Mucosa of rectum (tissue), 2 donors: Measurements from ENCODE around the gene LETM1.

Experiments used
- H3K27ac ChIP-seq, 2 donors: one replicate each; pipeline ENCODE4 v1.7.0; 2013; ENCODE audit warnings: inconsistent platforms in 2 of 2, low read depth in 2 of 2, low read length in 2 of 2
- H3K27me3 ChIP-seq, 2 donors: one replicate each; pipeline ENCODE4 v1.7.0; 2013; ENCODE audit warnings: low read length in 2 of 2; ENCODE audit not compliant: control insufficient read depth in 2 of 2, insufficient read depth in 2 of 2
- H3K36me3 ChIP-seq, 2 donors: one replicate each; pipeline ENCODE4 v1.7.0; 2013; ENCODE audit warnings: low read length in 2 of 2; ENCODE audit not compliant: control insufficient read depth in 2 of 2, insufficient read depth in 2 of 2
- H3K4me1 ChIP-seq, 2 donors: one replicate each; pipeline ENCODE4 v1.7.0; 2013; ENCODE audit warnings: low read length in 2 of 2, mild to moderate bottlenecking in 1 of 2; ENCODE audit not compliant: control insufficient read depth in 2 of 2, insufficient read depth in 2 of 2
- H3K4me3 ChIP-seq, 2 donors: one replicate each; pipeline ENCODE4 v1.7.0; 2013; ENCODE audit warnings: low read length in 2 of 2
- H3K9ac ChIP-seq, 2 donors: one replicate each; pipeline ENCODE4 v1.7.0; 2013; ENCODE audit warnings: low read length in 2 of 2, low read depth in 1 of 2, mild to moderate bottlenecking in 1 of 2
- H3K9me3 ChIP-seq, 2 donors: one replicate each; pipeline ENCODE4 v1.7.0; 2013; ENCODE audit warnings: low read length in 2 of 2; ENCODE audit not compliant: control insufficient read depth in 2 of 2
- donor health status: healthy.
- donor health status: Normal muscosa, but diverticular disease.

LETM1 gene

GRCh38 chr4:1830642-1831228, 25.2 kb downstream of the LETM1 start:
- H3K4me1 ChIP-seq, result no peaks in the 10 kb centered on the region
- H3K27me3 ChIP-seq, result no peaks in the 10 kb centered on the region
- no peak overlapping the region for H3K27ac ChIP-seq
- H3K9ac ChIP-seq, result no peak overlapping the region
- H3K4me3 ChIP-seq, result no peak overlapping the region
- H3K9me3 ChIP-seq, result no peaks in the 10 kb centered on the region
- H3K36me3 ChIP-seq, result peaks cover 68% of the 10 kb centered on the region in 2 donors

DNA sequence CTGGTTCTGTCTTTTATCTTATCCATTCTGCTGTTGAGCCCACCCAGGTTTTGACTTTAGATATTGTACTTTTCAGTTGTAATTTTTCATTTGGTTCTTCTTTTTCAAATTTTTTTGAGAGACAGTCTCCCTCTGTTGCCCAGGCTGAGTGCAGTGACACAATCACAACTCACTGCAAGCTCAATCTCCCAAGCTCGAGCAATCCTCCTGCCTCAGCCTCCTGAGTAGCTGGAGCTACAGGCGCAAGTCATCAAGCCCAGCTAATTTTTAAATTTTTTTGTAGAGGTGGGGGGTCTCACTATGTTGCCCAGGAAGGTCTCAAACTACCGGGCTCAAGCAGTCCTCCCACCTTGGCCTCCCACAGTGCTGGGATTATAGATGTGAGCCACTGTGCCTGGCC, 25.7 kb downstream of the LETM1 start:
- Histone ChIP-seq H3K4me1 (no peaks in the 10 kb centered on the region), H3K36me3 (peaks cover 65 to 68% of the 10 kb centered on the region in 2 donors), H3K27ac (no peak overlapping the region), H3K4me3 (no peak overlapping the region), H3K9me3 (no peaks in the 10 kb centered on the region), H3K9ac (no peak overlapping the region), H3K27me3 (no peaks in the 10 kb centered on the region)

DNA sequence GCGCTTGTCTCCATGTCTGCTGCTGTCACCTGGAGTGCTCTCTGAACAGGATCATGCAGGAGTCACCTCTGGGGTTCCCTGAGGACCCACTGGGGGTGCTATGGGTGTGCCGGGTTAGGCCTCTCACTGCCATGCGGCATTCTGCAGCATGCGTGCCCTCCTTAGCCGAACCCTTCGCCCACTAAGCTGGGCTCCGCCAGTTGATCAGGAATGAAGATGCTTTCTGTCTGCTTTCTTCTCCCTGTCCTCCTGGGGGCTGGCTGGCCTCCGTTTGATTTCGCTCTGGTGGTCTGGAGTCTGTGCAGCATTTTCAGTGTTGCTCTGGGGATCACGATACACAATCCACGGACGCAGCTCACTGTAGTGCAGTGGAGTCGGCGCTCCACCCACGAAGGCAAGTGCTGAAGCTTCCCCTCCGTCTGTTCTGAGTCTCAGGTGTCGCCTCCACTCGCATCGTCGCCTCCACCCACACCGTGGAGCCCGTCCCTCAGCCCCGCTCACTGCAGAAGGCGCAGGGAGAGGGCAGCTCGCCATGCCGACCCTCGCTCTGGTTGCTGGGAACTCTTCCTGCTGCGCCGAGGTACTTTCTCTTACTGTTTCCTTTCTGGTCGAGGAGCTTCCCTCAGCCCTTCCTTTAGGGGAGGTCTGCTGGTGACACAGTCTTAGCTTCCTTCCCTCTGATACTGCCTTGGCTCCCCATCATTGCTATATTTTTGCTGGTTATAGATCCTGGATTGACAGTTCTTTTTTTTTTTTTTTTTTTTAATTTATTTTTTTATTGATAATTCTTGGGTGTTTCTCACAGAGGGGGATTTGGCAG, 29.2 kb downstream of the LETM1 start:
- Histone ChIP-seq H3K36me3 (peaks cover 61 to 70% of the 10 kb centered on the region in 2 donors), H3K27ac (no peak overlapping the region), H3K4me3 (no peak overlapping the region), H3K4me1 (no peaks in the 10 kb centered on the region), H3K27me3 (no peaks in the 10 kb centered on the region), H3K9me3 (no peaks in the 10 kb centered on the region), H3K9ac (no peak overlapping the region)

DNA sequence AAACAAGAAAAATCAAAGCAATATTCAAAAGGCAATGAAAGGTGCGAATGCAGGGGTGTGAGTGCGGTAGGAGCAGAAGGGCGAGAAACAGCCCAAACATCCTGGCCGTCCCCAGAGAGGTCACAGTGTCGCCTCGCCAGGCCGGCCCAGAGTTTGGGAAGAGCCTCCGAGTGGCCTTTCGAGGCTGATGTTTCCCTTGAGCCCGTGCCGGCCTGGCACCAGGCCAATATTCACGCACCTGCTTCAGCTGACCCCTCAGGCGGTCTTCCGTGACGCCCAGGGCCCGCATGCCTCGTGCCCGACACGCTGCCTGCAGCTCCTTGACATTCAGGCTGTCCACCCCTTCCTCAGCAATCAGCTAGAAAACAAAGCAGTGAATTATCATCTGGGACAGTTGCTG, 30.6 kb downstream of the LETM1 start:
- no peaks in the 10 kb centered on the region for H3K9me3 ChIP-seq
- no peak overlapping the region for H3K4me3 ChIP-seq
- H3K27me3 ChIP-seq, result no peaks in the 10 kb centered on the region
- no peak overlapping the region for H3K9ac ChIP-seq
- no peaks in the 10 kb centered on the region for H3K4me1 ChIP-seq
- H3K36me3 ChIP-seq, result peaks cover 53 to 62% of the 10 kb centered on the region in 2 donors
- no peak overlapping the region for H3K27ac ChIP-seq

DNA sequence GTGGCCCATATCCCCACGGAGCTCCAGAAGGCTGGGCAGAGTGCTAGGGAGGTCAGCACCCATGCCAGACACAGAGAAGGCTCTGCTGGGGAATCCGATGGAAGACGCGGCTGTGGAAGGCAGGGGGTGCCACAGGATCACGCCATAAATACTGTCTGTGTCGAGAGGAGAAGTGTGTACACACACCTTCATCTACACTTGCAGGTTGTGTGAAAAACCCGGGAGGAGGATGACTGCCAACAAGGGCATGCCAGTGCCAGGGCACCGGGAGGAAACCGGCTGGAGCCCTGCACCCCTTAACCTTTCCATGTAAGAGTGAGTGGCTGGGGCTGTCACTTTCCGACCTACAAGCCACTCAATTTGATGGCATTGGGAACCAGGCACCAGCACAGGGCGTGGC, 31.2 kb downstream of the LETM1 start:
- Histone ChIP-seq H3K4me1 (no peaks in the 10 kb centered on the region), H3K36me3 (peaks cover 57 to 59% of the 10 kb centered on the region in 2 donors), H3K9me3 (no peaks in the 10 kb centered on the region), H3K9ac (no peak overlapping the region), H3K27ac (no peak overlapping the region), H3K4me3 (no peak overlapping the region), H3K27me3 (no peaks in the 10 kb centered on the region)

DNA sequence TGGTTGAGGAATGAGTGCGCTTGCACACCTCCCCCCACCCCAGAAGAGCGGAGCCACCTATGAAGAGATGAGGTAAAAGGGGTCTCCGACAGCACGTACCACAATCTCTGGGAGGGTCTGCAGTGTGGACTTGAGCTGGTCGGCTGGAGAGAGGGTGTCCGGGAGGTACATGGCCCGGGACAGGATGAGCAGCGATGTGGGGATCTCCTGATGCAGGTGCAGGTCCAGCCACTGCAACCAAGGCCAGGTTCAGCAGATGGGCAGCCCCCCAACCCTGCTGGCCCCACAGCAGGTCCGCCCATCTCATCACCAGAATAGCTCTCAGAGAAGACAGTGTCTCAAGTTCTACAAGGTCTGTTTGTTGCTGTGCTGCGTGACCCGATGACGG, 32.4 kb downstream of the LETM1 start:
- Histone ChIP-seq H3K27ac (no peak overlapping the region), H3K4me3 (no peak overlapping the region), H3K36me3 (peaks cover 63 to 66% of the 10 kb centered on the region in 2 donors), H3K27me3 (no peaks in the 10 kb centered on the region), H3K9ac (no peak overlapping the region), H3K9me3 (no peaks in the 10 kb centered on the region), H3K4me1 (no peaks in the 10 kb centered on the region)

GRCh38 chr4:1822568-1823544, 33.1 kb downstream of the LETM1 start:
- Histone ChIP-seq H3K36me3 (peaks cover 67 to 69% of the 10 kb centered on the region in 2 donors), H3K9ac (no peak overlapping the region), H3K27ac (no peak overlapping the region)

GRCh38 chr4:1821679-1822567, 34.0 kb downstream of the LETM1 start:
- H3K9me3 ChIP-seq, result no peaks in the 10 kb centered on the region
- H3K4me3 ChIP-seq, result no peak overlapping the region
- no peak overlapping the region for H3K27ac ChIP-seq
- no peak overlapping the region for H3K9ac ChIP-seq
- no peaks in the 10 kb centered on the region for H3K4me1 ChIP-seq
- peaks cover 70 to 74% of the 10 kb centered on the region in 2 donors for H3K36me3 ChIP-seq
- no peaks in the 10 kb centered on the region for H3K27me3 ChIP-seq

More at GRCh38 chr4:1822568-1823544, 33.1 kb downstream of the LETM1 start:
- no peaks in the 10 kb centered on the region for H3K27me3 ChIP-seq
- H3K4me1 ChIP-seq, result no peaks in the 10 kb centered on the region
- no peak overlapping the region for H3K4me3 ChIP-seq
- no peaks in the 10 kb centered on the region for H3K9me3 ChIP-seq

- H3K36me3 ChIP-seq, result peaks cover 68 to 74% of the 10 kb centered on the region in 2 donors
- no peak overlapping the region for H3K27ac ChIP-seq
- no peaks in the 10 kb centered on the region for H3K9me3 ChIP-seq
- no peaks in the 10 kb centered on the region for H3K27me3 ChIP-seq
- H3K9ac ChIP-seq, result no peak overlapping the region
- H3K4me3 ChIP-seq, result no peak overlapping the region
- no peaks in the 10 kb centered on the region for H3K4me1 ChIP-seq
These were observed 36.1 kb downstream of the LETM1 start for GRCh38 chr4:1819816-1820215.
